PC-9 (cell line): ENCODE results near the gene RIMBP2. TPM values are rescaled to one million over a fixed set of nuclear protein-coding genes. Genes with fewer than 3 reads are reported as not detected.

Experiments used
- BruUV-seq: library from RNA; stranded (reverse); fragments of 400-500 nt; replicated peaks from 2 replicates; lab custom pipeline; 2021; lab: Mats Ljungman, UMichigan
- CTCF ChIA-PET: fragments of 300-600 bp; sonication (Branson Sonifier 250); formaldehyde crosslinking; loops from one replicate; lab custom pipeline; 2022; ENCODE audit warnings: antibody characterized with exemption; lab: Charles Lee
- POLR2A ChIA-PET: fragments of 300-600 bp; sonication (Branson Sonifier 250); formaldehyde crosslinking; loops from one replicate; lab custom pipeline; 2022; ENCODE audit warnings: antibody characterized with exemption; ENCODE audit not compliant: unreplicated experiment; lab: Charles Lee
- DNase-seq, 2 experiments: peaks; one replicate each; pipeline versions ENCODE4 v3.0.0 to v3.0.0-alpha.2; 2015 to 2022; ENCODE audit warnings: mixed read lengths in 1 of 2
- H2AFZ ChIP-seq: fragments of 200-600 bp; sonication (generic); 2 replicates; pipeline ENCODE4 v1.8.1; 2017; ENCODE audit warnings: antibody characterized with exemption
- H3F3A ChIP-seq: fragments of 200-600 bp; sonication (generic); 2 replicates; pipeline ENCODE4 v1.8.1; 2017; ENCODE audit warnings: antibody characterized with exemption, mild to moderate bottlenecking, low read depth; ENCODE audit not compliant: insufficient read depth
- H3K27ac ChIP-seq: fragments of 200-600 bp; sonication (generic); 2 replicates; pipeline ENCODE4 v1.6.1; 2016; ENCODE audit warnings: mixed run types
- H3K27me3 ChIP-seq: fragments of 200-600 bp; sonication (generic); 2 replicates; pipeline ENCODE4 v1.6.1; 2016; ENCODE audit warnings: low read depth, mixed run types; ENCODE audit not compliant: insufficient read depth
- H3K36me3 ChIP-seq: fragments of 200-600 bp; sonication (generic); 2 replicates; pipeline ENCODE4 v1.6.1; 2016; ENCODE audit warnings: low read depth, mixed run types
- H3K4me1 ChIP-seq: fragments of 200-600 bp; sonication (generic); replicated peaks from 2 replicates; pipeline ENCODE4 v1.6.1; 2016; ENCODE audit warnings: mixed run types; ENCODE audit not compliant: insufficient read depth
- H3K4me2 ChIP-seq: fragments of 200-600 bp; sonication (generic); 2 replicates; pipeline ENCODE4 v1.6.1; 2017; ENCODE audit warnings: mixed run types
- H3K4me3 ChIP-seq: fragments of 200-600 bp; sonication (generic); 2 replicates; pipeline ENCODE4 v1.6.1; 2016; ENCODE audit warnings: mixed run types
- H3K79me2 ChIP-seq: fragments of 200-600 bp; sonication (generic); 2 replicates; pipeline ENCODE4 v1.6.1; 2017; ENCODE audit warnings: low read depth, mixed run types
- H3K9me2 ChIP-seq: fragments of 200-600 bp; sonication (generic); 2 replicates; pipeline ENCODE4 v1.8.1; 2017; ENCODE audit warnings: mild to moderate bottlenecking; ENCODE audit not compliant: insufficient read depth
- H3K9me3 ChIP-seq: fragments of 200-600 bp; sonication (generic); 2 replicates; pipeline ENCODE4 v1.8.1; 2016; ENCODE audit warnings: low read depth; ENCODE audit not compliant: insufficient read depth
- H4K20me1 ChIP-seq: fragments of 200-600 bp; sonication (generic); 2 replicates; pipeline ENCODE4 v1.8.1; 2017; ENCODE audit not compliant: insufficient read depth
- CTCF ChIP-seq: fragments of 200-600 bp; sonication (generic); conservative IDR thresholded peaks from 2 replicates; pipeline ENCODE4 v1.6.1; 2017; ENCODE audit warnings: mixed run types, antibody characterized with exemption, mild to moderate bottlenecking, moderate library complexity
- EZH2 ChIP-seq: fragments of 200-600 bp; sonication (generic); IDR thresholded peaks from 2 replicates; pipeline ENCODE4 v1.8.0; 2017; ENCODE audit warnings: antibody characterized with exemption, low read depth
- intact Hi-C: fragments of 100-400 bp; cut with micrococcal nuclease; formaldehyde crosslinking; loops from one replicate; pipeline ENCODE4 v1.10.0; 2022; ENCODE audit not compliant: unreplicated experiment
- total RNA-seq: library from RNA; stranded (reverse); gene quantifications from 2 replicates; pipeline ENCODE4 v1.2.3, GENCODE V29; 2021

Gene RIMBP2
- total RNA-seq, 1 experiment from 2014 or later = not detected

GRCh38 chr12:130568501-130568900 is 147.6 kb downstream of the RIMBP2 start:
- intact Hi-C loops = no loop called here
- CTCF ChIA-PET = no interaction called here
- BruUV-seq = no TSS peak
- no peaks in the 10 kb centered on the region for H3K9me2 ChIP-seq
- H3K36me3 ChIP-seq = no peaks in the 10 kb centered on the region
- no peak overlapping the region for H3K4me2 ChIP-seq
- H4K20me1 ChIP-seq = no peaks in the 10 kb centered on the region
- no peak for DNase-seq
- no peak overlapping the region for H3K4me3 ChIP-seq
- H3K79me2 ChIP-seq = no peaks in the 10 kb centered on the region
- no peaks in the 10 kb centered on the region for H3K4me1 ChIP-seq
- no peaks in the 10 kb centered on the region for H3K9me3 ChIP-seq
- H2AFZ ChIP-seq = no peak overlapping the region
- no peak overlapping the region for H3K27ac ChIP-seq
- peaks cover 46% of the 10 kb centered on the region for H3K27me3 ChIP-seq
- POLR2A ChIA-PET = no interaction called here
- H3F3A ChIP-seq = no peaks in the 10 kb centered on the region
- TF ChIP-seq CTCF = no peak
- TF ChIP-seq EZH2 = no peak

GRCh38 chr12:130568041-130568440 is 148.1 kb downstream of the RIMBP2 start:
- no peak overlapping the region for H3K4me2 ChIP-seq
- H3K27ac ChIP-seq = no peak overlapping the region
- no peak overlapping the region for H2AFZ ChIP-seq
- no peaks in the 10 kb centered on the region for H3K9me3 ChIP-seq
- ChIA-PET CTCF (no interaction called here), POLR2A (no interaction called here)
- no peaks in the 10 kb centered on the region for H3K79me2 ChIP-seq
- H3K9me2 ChIP-seq = no peaks in the 10 kb centered on the region
- H3K27me3 ChIP-seq = peaks cover 43% of the 10 kb centered on the region
- no peak for DNase-seq
- H3K4me1 ChIP-seq = no peaks in the 10 kb centered on the region
- no peaks in the 10 kb centered on the region for H4K20me1 ChIP-seq
- BruUV-seq = no TSS peak
- no peaks in the 10 kb centered on the region for H3K36me3 ChIP-seq
- TF ChIP-seq CTCF (no peak), EZH2 (no peak)
- no peak overlapping the region for H3K4me3 ChIP-seq
- intact Hi-C loops = no loop called here
- no peaks in the 10 kb centered on the region for H3F3A ChIP-seq

- ChIA-PET CTCF (no interaction called here), POLR2A (no interaction called here)
- TF ChIP-seq CTCF (no peak), EZH2 (no peak)
These were observed 149.5 kb downstream of the RIMBP2 start for GRCh38 chr12:130566446-130567155.

More at GRCh38 chr12:130566446-130567155, 149.5 kb downstream of the RIMBP2 start:
- H3K79me2 ChIP-seq = no peaks in the 10 kb centered on the region
- H3K9me2 ChIP-seq = no peaks in the 10 kb centered on the region
- H3K4me2 ChIP-seq = no peak overlapping the region
- H3K9me3 ChIP-seq = no peaks in the 10 kb centered on the region
- no peak overlapping the region for H2AFZ ChIP-seq
- H3K27me3 ChIP-seq = peaks cover 36% of the 10 kb centered on the region
- H3K36me3 ChIP-seq = no peaks in the 10 kb centered on the region
- no TSS peak for BruUV-seq
- intact Hi-C loops = no loop called here
- H3K4me1 ChIP-seq = no peaks in the 10 kb centered on the region
- no peak for DNase-seq
- no peaks in the 10 kb centered on the region; the same call in 1 of the 2 replicates for H4K20me1 ChIP-seq
- H3K27ac ChIP-seq = no peak overlapping the region
- no peaks in the 10 kb centered on the region for H3F3A ChIP-seq
- H3K4me3 ChIP-seq = no peak overlapping the region
